ENCODE measurements around the gene MYOZ3.

- TF ChIP-seq CTCF (IDR thresholded peaks at IDR 0.05) (no peak), POLR2A (IDR thresholded peaks at IDR 0.05) (no peak)
Measured at GRCh38 chr5:150665044-150665443, 4.0 kb downstream of the MYOZ3 start.

Data from lower leg skin (tissue), 3 donors.